ENCODE data around the gene DENND4B. TPM values are rescaled to one million over a fixed set of nuclear protein-coding genes. Genes with fewer than 3 reads are reported as not detected.

Gene DENND4B
- total and polyA plus RNA-seq, 12 donors = 8.9 to 110 (median 36.7) TPM

DNA sequence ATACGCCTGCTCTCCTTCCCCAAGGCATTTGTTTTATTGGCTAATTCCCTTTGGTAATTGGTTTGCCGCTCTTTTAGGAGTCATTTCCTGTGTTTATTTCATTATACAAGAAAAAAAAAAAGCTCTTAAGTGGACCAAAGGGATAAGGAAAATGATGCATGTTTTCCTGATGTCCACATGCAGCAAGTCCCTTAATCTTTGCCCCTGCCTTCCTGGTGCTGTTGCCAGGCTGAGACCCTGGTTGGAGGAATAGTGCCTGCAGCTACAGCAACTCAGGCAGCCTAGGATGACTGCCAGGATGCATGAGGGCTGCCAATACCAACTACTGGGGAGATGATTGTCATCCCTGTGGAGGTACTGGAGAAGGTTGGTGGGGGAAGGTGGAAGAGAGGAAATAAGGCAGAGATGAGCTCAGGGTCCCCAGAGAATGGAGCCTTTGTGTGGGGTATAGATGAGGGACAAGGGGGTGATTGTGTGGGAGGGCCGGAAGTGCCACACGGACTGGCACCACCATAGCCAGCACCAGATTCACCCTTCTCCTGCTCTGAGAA lies 17.7 kb downstream of the DENND4B start:
- no peak for DNase-seq
- intact Hi-C loops (cut with DNase I) = no loop called here
- 56 to 69% (median 60%) methylated on average over 4 of the region's 4 CpGs for WGBS, 4 donors

DNA sequence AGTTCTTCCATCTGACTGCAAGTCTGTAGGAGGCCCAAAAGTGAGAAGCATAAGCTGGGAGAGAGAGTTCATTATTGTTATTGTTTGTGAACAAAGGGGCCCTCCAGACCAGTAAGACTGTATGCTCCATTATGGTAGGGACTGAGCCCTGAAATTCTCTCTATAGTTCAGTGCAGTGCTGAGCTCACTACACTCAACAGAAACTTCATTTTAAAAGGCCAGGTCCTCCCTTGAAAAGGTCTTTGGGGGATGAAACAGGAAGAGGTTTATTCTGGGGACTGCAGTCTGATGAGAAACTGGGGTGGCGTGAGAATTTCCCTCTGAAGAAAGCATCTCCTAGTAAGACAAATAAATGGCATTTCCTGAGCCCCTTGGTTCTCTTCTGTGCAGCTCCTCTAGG lies 18.3 kb downstream of the DENND4B start:
- Histone ChIP-seq H3K27ac (peak overlapping the region in 1 of 5 donors; percentile 23), H3K4me3 (no peak overlapping the region), H3K9me3 (replicated peaks in 1 of 3) (no peaks in the 10 kb centered on the region), H3K36me3 (replicated peaks in 1 of 2) (peaks cover 0 to 32% of the 10 kb centered on the region in 2 donors), H3K4me1 (replicated peaks in 1 of 2) (peaks cover 0 to 7% of the 10 kb centered on the region in 2 donors), H3K27me3 (no peaks in the 10 kb centered on the region)
- no peak for TF ChIP-seq POLR2A (IDR thresholded peaks at IDR 0.05)
- TF ChIP-seq, protein P1, sequence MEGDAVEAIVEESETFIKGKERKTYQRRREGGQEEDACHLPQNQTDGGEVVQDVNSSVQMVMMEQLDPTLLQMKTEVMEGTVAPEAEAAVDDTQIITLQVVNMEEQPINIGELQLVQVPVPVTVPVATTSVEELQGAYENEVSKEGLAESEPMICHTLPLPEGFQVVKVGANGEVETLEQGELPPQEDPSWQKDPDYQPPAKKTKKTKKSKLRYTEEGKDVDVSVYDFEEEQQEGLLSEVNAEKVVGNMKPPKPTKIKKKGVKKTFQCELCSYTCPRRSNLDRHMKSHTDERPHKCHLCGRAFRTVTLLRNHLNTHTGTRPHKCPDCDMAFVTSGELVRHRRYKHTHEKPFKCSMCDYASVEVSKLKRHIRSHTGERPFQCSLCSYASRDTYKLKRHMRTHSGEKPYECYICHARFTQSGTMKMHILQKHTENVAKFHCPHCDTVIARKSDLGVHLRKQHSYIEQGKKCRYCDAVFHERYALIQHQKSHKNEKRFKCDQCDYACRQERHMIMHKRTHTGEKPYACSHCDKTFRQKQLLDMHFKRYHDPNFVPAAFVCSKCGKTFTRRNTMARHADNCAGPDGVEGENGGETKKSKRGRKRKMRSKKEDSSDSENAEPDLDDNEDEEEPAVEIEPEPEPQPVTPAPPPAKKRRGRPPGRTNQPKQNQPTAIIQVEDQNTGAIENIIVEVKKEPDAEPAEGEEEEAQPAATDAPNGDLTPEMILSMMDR (IDR thresholded peaks at IDR 0.05) = no peak
- no peak for DNase-seq
- WGBS, 4 donors = 69 to 85% (median 78%) methylated on average over 1 of the region's 1 CpG
- intact Hi-C loops (cut with DNase I) = no loop called here

More for the DNA sequence above, 17.7 kb downstream of the DENND4B start:
- H3K4me1 ChIP-seq (replicated peaks in 1 of 2) = peaks cover 0 to 3% of the 10 kb centered on the region in 2 donors
- H3K4me3 ChIP-seq = no peak overlapping the region
- H3K36me3 ChIP-seq (replicated peaks in 1 of 2) = peaks cover 0 to 38% of the 10 kb centered on the region in 2 donors
- no peaks in the 10 kb centered on the region for H3K9me3 ChIP-seq (replicated peaks in 1 of 3)
- H3K27me3 ChIP-seq = no peaks in the 10 kb centered on the region
- TF ChIP-seq, protein P1 (IDR thresholded peaks at IDR 0.05) = no peak
- TF ChIP-seq POLR2A (IDR thresholded peaks at IDR 0.05) = no peak
- peak overlapping the region in 2 of 5 donors; percentile 23 to 55 for H3K27ac ChIP-seq

DNA sequence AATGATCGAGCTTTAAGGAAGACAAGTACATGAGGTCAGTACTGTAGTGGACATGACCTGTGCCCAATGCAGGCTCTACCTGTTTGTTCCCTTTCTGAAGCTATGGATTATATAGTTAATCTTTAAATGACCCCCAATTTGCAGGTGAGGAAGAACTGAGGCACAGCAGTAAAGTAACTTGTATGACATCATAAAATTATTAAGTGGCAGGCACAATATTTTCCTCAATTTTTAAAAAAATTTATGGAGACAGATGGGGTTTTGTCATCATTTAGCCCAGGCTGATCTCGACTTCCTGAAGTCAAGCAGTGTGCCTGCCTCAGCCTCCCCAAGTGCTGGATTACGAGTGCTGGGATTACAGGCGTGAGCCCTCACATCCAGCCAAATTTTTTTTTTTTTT lies 20.1 kb downstream of the DENND4B start:
- H3K27me3 ChIP-seq = no peaks in the 10 kb centered on the region
- H3K36me3 ChIP-seq (replicated peaks in 1 of 2) = peaks cover 0 to 15% of the 10 kb centered on the region in 2 donors
- H3K9me3 ChIP-seq (replicated peaks in 1 of 3) = no peaks in the 10 kb centered on the region
- no peak overlapping the region for H3K4me3 ChIP-seq
- intact Hi-C loops (cut with DNase I) = no loop called here
- no peak overlapping the region for H3K27ac ChIP-seq
- 77 to 86% (median 82%) methylated on average over 4 of the region's 4 CpGs for WGBS, 4 donors
- TF ChIP-seq, protein P1 (IDR thresholded peaks at IDR 0.05) = no peak
- TF ChIP-seq POLR2A (IDR thresholded peaks at IDR 0.05) = no peak
- H3K4me1 ChIP-seq (replicated peaks in 1 of 2) = peaks cover 1 to 10% of the 10 kb centered on the region in 2 donors
- DNase-seq = no peak

DNA sequence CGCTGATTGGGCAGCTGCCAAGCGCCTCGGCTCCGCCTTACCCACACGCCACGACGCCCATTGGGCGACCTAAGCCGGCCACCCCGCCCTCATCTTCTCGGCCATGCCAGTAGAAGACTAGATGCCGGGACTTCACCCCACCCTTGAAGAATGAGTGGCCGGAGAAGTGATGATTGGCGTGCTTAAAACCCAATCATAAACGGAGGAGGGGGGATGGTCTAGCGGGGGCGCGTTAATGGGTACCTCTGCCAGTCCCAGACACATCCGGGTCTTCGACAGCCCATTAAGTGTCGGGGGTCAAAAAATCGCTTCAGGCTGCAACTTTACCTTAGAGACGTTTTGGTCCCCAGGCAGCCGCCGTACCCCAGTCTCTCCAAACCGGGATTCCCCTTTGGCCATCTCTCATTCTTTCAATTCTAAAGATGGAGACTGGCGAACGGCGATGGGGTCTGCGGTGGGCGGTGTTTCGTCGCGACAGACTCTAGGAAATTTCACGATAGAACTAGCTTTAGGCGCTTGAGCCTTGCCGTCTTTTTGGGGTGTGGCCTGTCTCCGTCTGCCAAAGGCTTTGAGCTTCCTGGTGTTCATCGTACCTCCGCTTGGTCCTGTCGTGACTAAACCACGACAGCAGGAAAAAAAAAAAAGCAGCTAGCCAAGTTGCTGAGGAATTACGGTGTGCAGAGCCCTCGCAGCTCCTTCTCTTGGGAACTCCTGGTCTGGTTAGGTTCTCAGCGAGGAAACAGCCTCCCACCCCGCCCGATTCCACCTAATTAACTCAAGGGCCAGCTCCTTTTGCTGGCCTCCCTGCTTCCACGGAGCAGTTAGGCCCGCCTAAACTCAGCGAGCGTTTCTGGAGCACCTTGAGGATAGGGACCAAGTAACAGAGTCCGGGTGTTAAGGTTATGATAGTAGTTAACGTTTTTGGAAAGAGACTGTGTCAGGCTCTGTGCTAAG lies 23.3 kb downstream of the DENND4B start, which contains the start of gene GATAD2B:
Gene GATAD2B (minus strand): TSS at position 1 of the 954 bp plus-strand sequence. CDS start 94,625 bp downstream, outside the sequence.
- Histone ChIP-seq H3K27ac (peak within 1 kb of the TSS in 4 of 5 donors; percentile 67 to 92 (median 80)), H3K27me3 (no peaks in the 10 kb centered on the region), H3K9me3 (replicated peaks in 1 of 3) (no peaks in the 10 kb centered on the region), H3K4me1 (replicated peaks in 1 of 2) (peaks cover 23 to 34% of the 10 kb centered on the region in 2 donors), H3K36me3 (replicated peaks in 1 of 2) (no peaks in the 10 kb centered on the region), H3K4me3 (peak within 1 kb of the TSS in 3 of 4 donors; percentile 42 to 93 (median 69))
- 0 to 1% (median 0%) methylated on average over 48 to 53 of the region's 53 CpGs for WGBS, 4 donors
- TF ChIP-seq, protein P1 (IDR thresholded peaks at IDR 0.05) = no peak
- no peak for TF ChIP-seq POLR2A (IDR thresholded peaks at IDR 0.05)
- intact Hi-C loops (cut with DNase I) = loop anchor here in 1 of 2 donors (5.0 kb wide), 1 partner anchor 101 kb away; no protein-coding TSS in a partner anchor
- DNase-seq = peak; percentile 100

All from adrenal gland (tissue), 12 donors.